ENCODE measurements around the gene KCNQ1OT1.

The KCNQ1OT1 gene

GRCh38 chr11:2576111-2576510 lies 123.7 kb downstream of the KCNQ1OT1 start:
- DNase-seq (ENCODE audit: low read depth): no peak
- H3K4me3 ChIP-seq (ENCODE audit: low read length): no peak overlapping the region
- TF ChIP-seq, protein P1, sequence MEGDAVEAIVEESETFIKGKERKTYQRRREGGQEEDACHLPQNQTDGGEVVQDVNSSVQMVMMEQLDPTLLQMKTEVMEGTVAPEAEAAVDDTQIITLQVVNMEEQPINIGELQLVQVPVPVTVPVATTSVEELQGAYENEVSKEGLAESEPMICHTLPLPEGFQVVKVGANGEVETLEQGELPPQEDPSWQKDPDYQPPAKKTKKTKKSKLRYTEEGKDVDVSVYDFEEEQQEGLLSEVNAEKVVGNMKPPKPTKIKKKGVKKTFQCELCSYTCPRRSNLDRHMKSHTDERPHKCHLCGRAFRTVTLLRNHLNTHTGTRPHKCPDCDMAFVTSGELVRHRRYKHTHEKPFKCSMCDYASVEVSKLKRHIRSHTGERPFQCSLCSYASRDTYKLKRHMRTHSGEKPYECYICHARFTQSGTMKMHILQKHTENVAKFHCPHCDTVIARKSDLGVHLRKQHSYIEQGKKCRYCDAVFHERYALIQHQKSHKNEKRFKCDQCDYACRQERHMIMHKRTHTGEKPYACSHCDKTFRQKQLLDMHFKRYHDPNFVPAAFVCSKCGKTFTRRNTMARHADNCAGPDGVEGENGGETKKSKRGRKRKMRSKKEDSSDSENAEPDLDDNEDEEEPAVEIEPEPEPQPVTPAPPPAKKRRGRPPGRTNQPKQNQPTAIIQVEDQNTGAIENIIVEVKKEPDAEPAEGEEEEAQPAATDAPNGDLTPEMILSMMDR (conservative IDR thresholded peaks at IDR 0.05; ENCODE audit: low read depth, low read length): no peak

DNA sequence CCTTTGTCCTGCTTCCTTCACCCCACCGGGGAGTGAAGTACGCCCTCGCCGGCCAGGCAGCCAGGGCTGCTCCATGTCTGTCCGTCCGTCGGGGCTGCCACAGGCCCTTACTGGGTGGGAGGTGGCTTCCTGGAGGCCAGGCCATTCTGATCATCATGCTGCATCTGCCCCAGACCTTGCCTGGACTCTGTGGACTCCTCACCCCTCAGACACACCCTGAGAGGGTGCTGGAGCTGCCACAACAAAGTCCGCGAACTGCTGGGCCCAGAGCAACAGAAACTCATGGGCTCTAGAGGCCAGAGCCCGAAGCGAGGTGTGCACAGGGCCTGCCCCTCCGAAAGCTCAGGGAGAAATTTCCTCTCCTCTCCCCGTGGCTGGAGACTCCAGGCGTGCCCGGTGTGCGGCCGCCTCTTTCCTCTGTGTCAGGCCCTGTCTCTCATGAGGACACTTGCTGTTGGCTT lies 124.2 kb downstream of the KCNQ1OT1 start:
- DNase-seq (ENCODE audit: low read depth): no peak
- no peak overlapping the region for H3K4me3 ChIP-seq (ENCODE audit: low read length)
- TF ChIP-seq, protein P1 (conservative IDR thresholded peaks at IDR 0.05; ENCODE audit: low read depth, low read length): no peak

DNA sequence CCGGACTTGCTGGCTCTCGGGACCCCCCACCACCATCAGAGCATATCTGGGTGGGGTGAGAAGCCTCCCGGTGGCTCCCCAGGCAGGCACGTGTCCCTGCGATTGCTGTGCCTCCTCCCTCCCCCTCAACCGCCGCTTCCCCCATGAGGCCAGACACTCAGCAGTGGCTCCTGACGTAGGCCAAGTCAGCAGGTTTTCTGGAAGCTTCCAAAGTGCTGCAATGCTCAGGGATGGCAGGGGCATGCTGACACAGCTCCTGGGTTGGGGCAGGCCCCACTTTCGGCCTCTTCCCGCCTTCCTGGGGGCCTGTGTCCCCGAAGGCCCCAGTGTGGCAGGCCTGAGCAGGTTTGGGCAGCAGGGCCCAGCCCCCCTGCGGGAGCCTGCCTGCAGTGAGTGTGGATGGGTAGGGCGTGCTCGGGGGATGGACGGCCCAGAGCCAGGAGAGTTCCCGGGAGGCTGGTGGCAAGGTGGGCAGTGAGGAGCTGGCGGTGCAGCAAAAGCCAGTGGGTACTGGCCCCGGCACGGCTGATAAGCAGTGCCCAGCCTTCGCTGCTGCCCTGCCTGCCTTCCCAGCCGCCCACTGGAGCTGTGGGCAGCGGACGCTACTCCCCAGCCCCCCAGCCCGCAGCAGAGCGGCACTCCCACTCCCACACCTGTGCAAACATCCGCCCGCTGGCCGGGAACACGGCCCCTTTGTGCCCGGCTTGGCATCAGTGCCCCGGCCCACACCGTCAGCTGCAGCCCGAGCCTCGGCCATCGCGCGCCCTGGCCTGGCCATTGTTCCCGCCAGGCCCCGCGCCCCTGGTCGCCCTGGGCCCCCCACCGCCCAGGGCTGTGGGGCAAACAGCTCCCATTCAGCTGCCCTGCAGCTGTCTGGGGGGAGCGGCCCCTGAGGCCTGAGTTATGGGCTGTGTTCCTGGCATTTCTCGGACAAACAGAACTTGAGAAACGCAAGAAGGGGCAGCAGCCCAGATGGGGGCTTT lies 125.0 kb downstream of the KCNQ1OT1 start:
- no peak for DNase-seq (ENCODE audit: low read depth)
- TF ChIP-seq, protein P1 (conservative IDR thresholded peaks at IDR 0.05; ENCODE audit: low read depth, low read length): no peak
- H3K4me3 ChIP-seq (ENCODE audit: low read length): no peak overlapping the region

DNA sequence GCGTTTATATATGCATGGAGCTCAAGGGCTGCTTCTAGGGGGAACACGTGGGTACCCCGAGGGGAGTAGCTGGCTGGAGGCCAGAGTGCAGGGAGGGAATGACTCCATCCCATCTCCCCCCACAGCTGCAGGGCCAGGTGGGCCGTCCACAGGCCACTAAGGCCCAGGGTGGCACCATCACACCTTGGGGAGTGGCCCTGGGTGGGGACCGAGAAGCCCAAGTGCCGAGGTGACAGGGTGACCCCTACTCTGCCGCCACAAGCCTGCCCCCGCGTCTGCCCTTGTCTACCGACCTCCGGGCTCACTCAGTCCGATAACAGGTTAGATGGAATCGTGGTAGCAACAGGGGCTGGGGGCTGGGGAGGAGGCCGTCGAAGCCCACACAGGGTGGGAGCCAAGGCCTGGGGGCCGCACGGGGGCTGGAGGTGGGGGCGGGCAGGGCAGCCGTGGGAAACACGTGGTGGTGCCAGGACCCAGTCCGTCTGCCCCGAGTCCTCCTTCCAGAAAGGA lies 125.7 kb downstream of the KCNQ1OT1 start:
- no peak overlapping the region for H3K4me3 ChIP-seq (ENCODE audit: low read length)
- TF ChIP-seq, protein P1 (conservative IDR thresholded peaks at IDR 0.05; ENCODE audit: low read depth, low read length): no peak

DNA sequence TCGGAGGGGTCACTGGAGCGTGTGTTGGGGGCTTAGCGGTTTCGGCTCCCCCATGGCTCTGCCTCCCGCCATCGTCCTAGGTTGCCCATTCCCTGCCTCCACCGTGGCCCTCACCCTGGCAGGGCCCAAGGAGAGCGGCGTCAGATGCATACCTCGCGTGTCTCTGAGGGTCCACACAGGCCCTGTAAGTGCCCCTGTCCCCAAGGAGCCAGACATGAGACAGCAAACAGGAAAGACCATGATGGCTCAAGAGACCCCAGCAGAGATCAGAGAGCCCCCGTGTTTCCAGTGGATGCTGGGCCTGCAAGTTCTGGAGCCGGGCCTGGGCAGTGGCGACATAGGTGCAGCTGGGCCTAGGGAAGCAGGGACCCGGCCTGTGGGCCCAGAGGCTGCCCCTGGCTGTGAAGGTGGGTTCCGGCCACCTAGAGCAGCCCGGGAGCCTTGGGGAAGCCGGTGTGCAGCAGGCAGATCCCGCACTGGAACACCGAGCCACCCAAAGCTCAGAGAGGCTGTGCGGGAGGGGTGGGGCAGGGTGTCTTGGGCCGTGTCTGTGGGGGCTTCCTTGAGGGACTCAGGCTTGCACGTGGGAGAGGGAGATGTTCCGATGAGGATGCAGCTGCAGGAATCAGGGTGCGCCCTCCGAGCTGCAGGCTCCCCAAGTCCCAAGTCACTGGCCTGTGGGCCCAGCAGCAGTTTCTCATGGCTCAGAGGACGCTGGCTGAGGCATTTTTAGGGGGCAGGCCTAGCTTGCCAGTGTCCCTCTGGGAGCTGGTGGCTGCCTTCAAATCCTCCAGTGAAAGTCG lies 126.4 kb downstream of the KCNQ1OT1 start:
- no peak for DNase-seq (ENCODE audit: low read depth)
- no peak overlapping the region for H3K4me3 ChIP-seq (ENCODE audit: low read length)
- TF ChIP-seq, protein P1 (conservative IDR thresholded peaks at IDR 0.05; ENCODE audit: low read depth, low read length): no peak

More for the DNA sequence above, 125.7 kb downstream of the KCNQ1OT1 start:
- no peak for DNase-seq (ENCODE audit: low read depth)

- no peak for DNase-seq (ENCODE audit: low read depth)
- TF ChIP-seq, protein P1 (conservative IDR thresholded peaks at IDR 0.05; ENCODE audit: low read depth, low read length): no peak
- H3K4me3 ChIP-seq (ENCODE audit: low read length): no peak overlapping the region
Measured at GRCh38 chr11:2572491-2573239, 127.1 kb downstream of the KCNQ1OT1 start.
